Esophagus squamous epithelium (tissue), 5 donors: Measurements from ENCODE around the gene MRPL54. TPM values are rescaled to one million over a fixed set of nuclear protein-coding genes. Genes with fewer than 3 reads are reported as not detected.
"Not testable (repeated sequence)": the region's sequence is repeated elsewhere in the genome, so short reads cannot be mapped to it uniquely, and the experiment has no call there.

ENCODE experiments used
- DNase-seq: peaks from one replicate; lab custom pipeline; 2025; lab: John Stamatoyannopoulos, UW
- H3K27ac ChIP-seq, 4 donors: fragments of 200-600 bp; sonication (generic); one replicate each; pipeline ENCODE4 v1.5.1; 2016 to 2019; ENCODE audit warnings: mild to moderate bottlenecking in 1 of 4
- H3K27me3 ChIP-seq, 4 donors: fragments of 200-600 bp; sonication (generic); 1 replicate in 3 of 4; 2 replicates in 1 of 4; pipeline versions ENCODE4 v1.5.1 to v1.6.0; 2017 to 2021; ENCODE audit warnings: antibody characterized with exemption in 1 of 4
- H3K36me3 ChIP-seq, 3 donors: fragments of 200-600 bp; sonication (generic); one replicate each; pipeline ENCODE4 v1.5.1; 2016 to 2019
- H3K4me1 ChIP-seq, 3 donors: fragments of 200-600 bp; sonication (generic); one replicate each; pipeline ENCODE4 v1.5.1; 2017 to 2019
- H3K4me3 ChIP-seq, 4 donors: fragments of 200-600 bp; sonication (generic); 1 replicate in 3 of 4; 2 replicates in 1 of 4; pipeline ENCODE4 v1.5.1; 2016 to 2019; ENCODE audit warnings: mild to moderate bottlenecking in 2 of 4, moderate library complexity in 1 of 4
- H3K9me3 ChIP-seq, 3 donors: fragments of 200-600 bp; sonication (generic); one replicate each; pipeline ENCODE4 v1.5.1; 2016 to 2019
- POLR2A ChIP-seq, 4 donors: fragments of 450-650 bp; IDR thresholded peaks; one replicate each; pipeline ENCODE4 v1.6.1; 2017; ENCODE audit warnings: antibody characterized with exemption in 4 of 4, mild to moderate bottlenecking in 4 of 4, moderate library complexity in 3 of 4
- WGBS, 2 donors: methylation state at CpG; one replicate each; pipeline ENCODE4 v1.1.5; 2018; 5-methylcytosine and 5-hydroxymethylcytosine counted together
- intact Hi-C: fragments of 100-400 bp; cut with DNase I; formaldehyde crosslinking; loops from one replicate; pipeline ENCODE4 v1.15.0; 2022
- total RNA-seq, 4 donors: library from RNA; depleted of rRNA; stranded (reverse); fragments of >200 nt; gene quantifications; one replicate each; pipeline ENCODE4 v1.1.0, GENCODE V29; 2016
- TF ChIP-seq, protein P1 (sequence below), 6 experiments: fragments of 450-650 bp in 4 of 6; fragments of 200-600 bp in 2 of 6; sonication (generic) in 2 of 6; IDR thresholded peaks; one replicate each; pipeline ENCODE4 v1.5.1; 2016 to 2019; ENCODE audit warnings: antibody characterized with exemption in 6 of 6, mild to moderate bottlenecking in 4 of 6, moderate library complexity in 4 of 6
- donor health status: DM: yes; HTN: yes; CAD: no.

The MRPL54 gene
- total RNA-seq, 4 donors from 2014 or later = 50.2 to 79.9 (median 60.9) TPM

DNA sequence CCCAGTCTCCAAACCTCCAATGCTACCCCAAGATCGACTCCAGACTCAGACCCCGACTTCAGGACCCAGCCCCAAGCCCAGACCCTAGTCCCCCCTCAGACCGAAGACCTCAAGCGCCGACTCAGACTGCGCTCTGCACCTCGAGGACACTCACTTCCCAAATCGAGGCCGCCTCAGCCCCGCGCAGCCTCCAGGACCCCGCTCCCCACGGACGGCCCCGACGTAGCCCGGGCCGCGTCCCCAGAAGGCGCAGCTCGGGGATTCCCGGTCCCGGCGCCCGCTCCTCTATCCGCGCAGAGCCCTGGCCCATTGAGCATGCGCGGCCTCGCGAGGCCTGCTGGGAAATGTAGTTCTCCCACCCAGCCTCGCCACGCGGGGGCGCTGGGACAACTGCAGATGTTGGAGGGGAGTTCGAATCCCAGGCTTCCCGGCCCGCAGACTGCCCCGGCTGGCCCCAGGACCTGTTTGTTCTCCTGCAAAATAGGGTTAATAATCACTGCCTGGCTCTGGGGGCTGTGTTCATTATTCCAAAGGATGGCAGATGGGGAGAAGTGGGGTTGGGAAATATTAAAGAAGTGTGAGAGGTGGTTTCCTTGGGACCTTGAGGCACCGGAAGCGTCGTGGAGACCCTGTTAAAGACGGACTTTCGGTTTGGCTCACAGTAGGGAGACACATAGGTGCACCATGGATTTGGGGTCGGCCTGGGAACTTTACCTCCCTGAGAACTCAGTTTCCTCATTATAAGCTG lies 926 bp upstream of the MRPL54 start, which contains the start of gene APBA3:
APBA3 (minus strand) TSS at position 311 of the 748 bp plus-strand sequence. CDS start 1,428 bp downstream, outside the sequence.
- Histone ChIP-seq H3K27ac (peak within 1 kb of the TSS; percentile 93 to 96 (median 96)), H3K36me3 (peaks cover 0 to 51% (median 17%) of the 10 kb centered on the region in 3 donors), H3K4me3 (peak within 1 kb of the TSS; percentile 82 to 96 (median 88)), H3K27me3 (no peaks in the 10 kb centered on the region), H3K4me1 (peaks cover 17 to 51% (median 35%) of the 10 kb centered on the region in 3 donors), H3K9me3 (no peaks in the 10 kb centered on the region)
- WGBS, 2 donors = 10 to 14% methylated on average over 6 to 9 of the region's 45 CpGs
- peak; percentile 72 for DNase-seq
- intact Hi-C loops = no loop called here
- peak in 2 of 4 donors; percentile 48 to 80 for TF ChIP-seq POLR2A (IDR thresholded peaks at IDR 0.05)
- TF ChIP-seq, protein P1, sequence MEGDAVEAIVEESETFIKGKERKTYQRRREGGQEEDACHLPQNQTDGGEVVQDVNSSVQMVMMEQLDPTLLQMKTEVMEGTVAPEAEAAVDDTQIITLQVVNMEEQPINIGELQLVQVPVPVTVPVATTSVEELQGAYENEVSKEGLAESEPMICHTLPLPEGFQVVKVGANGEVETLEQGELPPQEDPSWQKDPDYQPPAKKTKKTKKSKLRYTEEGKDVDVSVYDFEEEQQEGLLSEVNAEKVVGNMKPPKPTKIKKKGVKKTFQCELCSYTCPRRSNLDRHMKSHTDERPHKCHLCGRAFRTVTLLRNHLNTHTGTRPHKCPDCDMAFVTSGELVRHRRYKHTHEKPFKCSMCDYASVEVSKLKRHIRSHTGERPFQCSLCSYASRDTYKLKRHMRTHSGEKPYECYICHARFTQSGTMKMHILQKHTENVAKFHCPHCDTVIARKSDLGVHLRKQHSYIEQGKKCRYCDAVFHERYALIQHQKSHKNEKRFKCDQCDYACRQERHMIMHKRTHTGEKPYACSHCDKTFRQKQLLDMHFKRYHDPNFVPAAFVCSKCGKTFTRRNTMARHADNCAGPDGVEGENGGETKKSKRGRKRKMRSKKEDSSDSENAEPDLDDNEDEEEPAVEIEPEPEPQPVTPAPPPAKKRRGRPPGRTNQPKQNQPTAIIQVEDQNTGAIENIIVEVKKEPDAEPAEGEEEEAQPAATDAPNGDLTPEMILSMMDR (IDR thresholded peaks at IDR 0.05) = peak; percentile 67 to 91 (median 74)

DNA sequence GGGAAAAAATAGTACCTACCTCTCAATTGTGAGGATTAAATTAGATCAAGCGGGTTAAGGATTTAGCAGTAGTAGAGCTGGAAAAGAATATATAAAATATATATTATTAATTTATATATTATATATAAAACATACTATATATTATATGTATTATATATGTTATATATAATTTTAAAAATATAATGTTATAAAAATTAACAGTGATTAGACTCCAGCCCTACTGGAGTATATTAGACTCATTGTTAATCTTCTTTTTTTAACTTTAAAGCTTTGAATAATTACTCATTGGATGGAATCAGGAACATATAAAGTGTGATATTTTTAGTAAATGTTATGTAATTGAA lies 380 bp upstream of the MRPL54 start:
- Histone ChIP-seq H3K27ac (peak overlapping the region; percentile 93 to 96 (median 96)), H3K36me3 (peaks cover 0 to 52% (median 15%) of the 10 kb centered on the region in 3 donors), H3K27me3 (no peaks in the 10 kb centered on the region), H3K4me3 (peak overlapping the region in 2 of 4 donors; percentile 61 to 82), H3K9me3 (no peaks in the 10 kb centered on the region), H3K4me1 (peaks cover 17 to 51% (median 35%) of the 10 kb centered on the region in 3 donors)
- intact Hi-C loops = no loop called here
- no peak for DNase-seq
- 36 to 44% methylated on average over 1 of the region's 1 CpG for WGBS, 2 donors
- TF ChIP-seq, protein P1 (IDR thresholded peaks at IDR 0.05) = no peak
- no peak for TF ChIP-seq POLR2A (IDR thresholded peaks at IDR 0.05)

DNA sequence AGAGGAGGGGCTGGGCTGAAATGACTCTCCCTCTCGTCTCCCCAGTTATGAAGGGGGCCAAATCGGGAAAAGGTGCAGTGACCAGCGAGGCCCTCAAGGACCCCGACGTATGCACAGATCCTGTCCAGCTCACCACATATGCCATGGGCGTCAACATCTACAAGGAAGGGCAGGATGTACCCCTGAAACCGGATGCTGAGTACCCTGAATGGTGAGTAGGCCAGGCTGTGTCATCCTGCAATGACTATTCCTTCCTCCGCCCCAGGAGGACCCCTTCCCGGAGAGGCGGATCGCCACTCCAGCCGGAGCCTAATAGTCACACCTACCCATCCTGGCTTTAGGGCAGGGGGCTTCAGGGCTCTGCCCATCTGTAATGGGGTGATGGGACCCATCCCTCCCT lies 2.6 kb downstream of the MRPL54 start:
- Histone ChIP-seq H3K36me3 (peaks cover 0 to 52% (median 3%) of the 10 kb centered on the region in 3 donors), H3K27me3 (no peaks in the 10 kb centered on the region), H3K9me3 (no peaks in the 10 kb centered on the region), H3K4me3 (no peak overlapping the region), H3K27ac (no peak overlapping the region), H3K4me1 (peaks cover 7 to 30% (median 21%) of the 10 kb centered on the region in 3 donors)
- WGBS, 2 donors = 84 to 89% methylated on average over 8 to 12 of the region's 12 CpGs
- intact Hi-C loops = no loop called here
- no peak for DNase-seq
- TF ChIP-seq, protein P1 (IDR thresholded peaks at IDR 0.05) = no peak
- TF ChIP-seq POLR2A (IDR thresholded peaks at IDR 0.05) = no peak

DNA sequence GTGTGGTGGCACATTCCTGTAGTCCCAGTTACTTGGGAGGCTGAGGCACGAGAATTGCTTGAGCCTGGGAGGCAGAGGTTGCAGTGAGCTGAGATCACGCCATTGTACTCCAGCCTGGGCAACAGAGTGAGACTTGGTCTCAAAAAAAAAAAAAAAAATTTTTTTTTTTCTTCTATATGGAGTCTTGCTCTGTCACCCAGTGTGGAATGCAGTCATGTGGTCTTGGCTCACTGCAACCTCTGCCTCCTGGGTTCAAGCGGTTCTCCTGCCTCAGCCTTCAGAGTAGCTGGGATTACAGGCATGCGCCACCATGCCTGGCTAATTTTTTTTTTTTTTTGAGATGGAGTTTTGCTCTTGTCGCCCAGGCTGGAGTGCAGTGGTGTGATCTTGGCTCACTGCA lies 3.3 kb downstream of the MRPL54 start:
- Histone ChIP-seq H3K36me3 (peaks cover 0 to 52% (median 3%) of the 10 kb centered on the region in 3 donors), H3K4me1 (peaks cover 3 to 23% (median 15%) of the 10 kb centered on the region in 3 donors)
- intact Hi-C loops, H3K9me3 ChIP-seq, H3K4me3 ChIP-seq, H3K27ac ChIP-seq, H3K27me3 ChIP-seq, DNase-seq: not testable (repeated sequence)
- WGBS, 2 donors = 89 to 91% methylated on average over 4 to 5 of the region's 5 CpGs

DNA sequence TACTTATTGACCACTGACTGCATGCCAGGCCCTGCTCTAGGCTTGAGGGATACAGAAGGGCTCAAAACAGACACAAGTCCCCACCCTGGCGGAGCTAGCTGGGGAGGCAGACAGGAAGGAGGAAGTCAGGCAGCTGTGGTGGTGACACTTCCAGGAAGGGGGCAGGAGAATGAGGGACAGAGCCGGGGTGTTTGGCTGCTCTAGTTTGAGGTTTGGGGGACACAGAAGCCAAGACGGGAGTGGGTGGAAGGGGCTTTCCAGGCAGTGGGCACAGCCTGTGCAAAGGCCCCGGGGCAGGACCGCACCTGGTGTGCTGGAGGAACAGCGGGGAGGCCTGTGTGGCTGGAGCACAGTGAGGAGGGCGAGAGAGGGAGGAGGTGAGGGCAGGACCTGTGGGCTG lies 4.0 kb downstream of the MRPL54 start:
- DNase-seq = no peak
- TF ChIP-seq, protein P1 (IDR thresholded peaks at IDR 0.05) = no peak
- no peak for TF ChIP-seq POLR2A (IDR thresholded peaks at IDR 0.05)
- no peaks in the 10 kb centered on the region for H3K9me3 ChIP-seq
- 69 to 88% methylated on average over 5 to 7 of the region's 7 CpGs for WGBS, 2 donors
- peaks cover 0 to 18% (median 12%) of the 10 kb centered on the region in 3 donors for H3K4me1 ChIP-seq
- H3K27ac ChIP-seq = no peak overlapping the region
- intact Hi-C loops = no loop called here
- peaks cover 0 to 52% (median 3%) of the 10 kb centered on the region in 3 donors for H3K36me3 ChIP-seq
- H3K27me3 ChIP-seq = peaks cover 0 to 4% (median 0%) of the 10 kb centered on the region in 4 donors
- no peak overlapping the region for H3K4me3 ChIP-seq
